Measurements from ENCODE around the gene CISD1. TPM values are rescaled to one million over a fixed set of nuclear protein-coding genes. Genes with fewer than 3 reads are reported as not detected.

CISD1 gene
- total RNA-seq, 4 donors from 2014 or later: 6.8 to 23.8 (median 15.2) TPM

DNA sequence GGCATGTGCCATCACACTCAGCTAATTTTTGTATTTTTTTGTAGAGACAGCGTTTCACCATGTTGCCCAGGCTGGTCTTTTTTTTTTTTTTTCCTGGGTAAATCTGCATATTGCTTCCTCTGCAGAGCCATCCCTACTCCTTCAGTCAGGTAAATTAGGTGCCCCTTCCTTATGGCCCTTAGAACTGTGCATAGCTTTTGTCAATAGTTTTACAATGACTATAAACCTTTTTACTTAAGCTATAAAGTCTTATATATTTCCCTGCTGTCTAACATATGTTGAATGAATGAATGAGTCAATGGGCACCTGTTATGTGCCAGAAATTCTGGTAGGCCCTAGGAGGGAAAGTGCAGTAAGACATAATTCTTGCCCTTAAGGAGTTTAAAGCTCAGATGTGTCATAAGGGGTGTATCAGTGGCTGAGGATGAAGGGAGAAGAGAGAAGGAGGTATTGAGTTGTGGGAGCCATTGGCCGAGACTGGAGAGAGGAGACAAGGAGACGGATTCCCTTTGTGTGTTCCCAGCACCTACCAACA lies 35.2 kb downstream of the CISD1 start:
- TF ChIP-seq, protein P1, sequence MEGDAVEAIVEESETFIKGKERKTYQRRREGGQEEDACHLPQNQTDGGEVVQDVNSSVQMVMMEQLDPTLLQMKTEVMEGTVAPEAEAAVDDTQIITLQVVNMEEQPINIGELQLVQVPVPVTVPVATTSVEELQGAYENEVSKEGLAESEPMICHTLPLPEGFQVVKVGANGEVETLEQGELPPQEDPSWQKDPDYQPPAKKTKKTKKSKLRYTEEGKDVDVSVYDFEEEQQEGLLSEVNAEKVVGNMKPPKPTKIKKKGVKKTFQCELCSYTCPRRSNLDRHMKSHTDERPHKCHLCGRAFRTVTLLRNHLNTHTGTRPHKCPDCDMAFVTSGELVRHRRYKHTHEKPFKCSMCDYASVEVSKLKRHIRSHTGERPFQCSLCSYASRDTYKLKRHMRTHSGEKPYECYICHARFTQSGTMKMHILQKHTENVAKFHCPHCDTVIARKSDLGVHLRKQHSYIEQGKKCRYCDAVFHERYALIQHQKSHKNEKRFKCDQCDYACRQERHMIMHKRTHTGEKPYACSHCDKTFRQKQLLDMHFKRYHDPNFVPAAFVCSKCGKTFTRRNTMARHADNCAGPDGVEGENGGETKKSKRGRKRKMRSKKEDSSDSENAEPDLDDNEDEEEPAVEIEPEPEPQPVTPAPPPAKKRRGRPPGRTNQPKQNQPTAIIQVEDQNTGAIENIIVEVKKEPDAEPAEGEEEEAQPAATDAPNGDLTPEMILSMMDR (IDR thresholded peaks at IDR 0.05; ENCODE audit: low read depth): no peak

DNA sequence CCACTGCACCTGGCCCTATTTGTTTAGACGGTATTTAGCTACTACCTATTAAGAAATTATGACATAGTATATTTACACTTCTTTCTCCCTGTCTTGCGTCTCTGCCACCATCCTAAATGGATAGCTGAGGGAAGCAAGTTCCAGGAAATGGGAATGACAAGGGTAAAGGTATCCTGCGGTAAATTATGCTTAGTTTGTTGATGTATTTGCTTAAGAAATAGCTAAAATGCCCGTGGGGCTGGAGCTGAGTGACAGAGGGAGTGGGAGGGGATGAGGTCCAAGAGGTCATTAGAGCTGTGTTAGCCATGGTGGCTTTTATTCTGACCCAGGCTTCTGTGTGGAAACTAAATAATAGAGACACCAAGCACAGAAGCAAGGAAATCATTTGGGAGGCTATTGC lies 36.9 kb downstream of the CISD1 start:
- TF ChIP-seq, protein P1 (IDR thresholded peaks at IDR 0.05; ENCODE audit: low read depth): no peak

DNA sequence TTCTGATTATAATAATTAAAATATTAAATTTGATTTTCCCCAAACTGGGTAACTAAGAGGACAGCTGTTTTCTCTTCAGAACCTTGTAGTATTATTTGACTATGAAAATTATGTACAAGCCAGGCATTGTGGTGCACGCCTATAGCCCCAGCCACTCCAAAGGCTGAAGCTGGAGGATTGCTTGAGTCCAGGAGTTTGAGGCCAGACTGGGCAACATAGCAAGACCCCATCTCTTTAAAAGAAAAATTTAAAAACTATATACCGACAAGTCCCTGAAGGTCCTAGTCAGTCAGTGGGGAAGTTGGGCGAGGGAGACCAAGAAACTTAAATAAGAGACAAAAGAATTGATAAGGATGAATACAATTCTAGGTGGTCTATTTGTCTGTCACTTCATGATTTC lies 38.7 kb downstream of the CISD1 start:
- TF ChIP-seq, protein P1 (IDR thresholded peaks at IDR 0.05; ENCODE audit: low read depth): no peak

DNA sequence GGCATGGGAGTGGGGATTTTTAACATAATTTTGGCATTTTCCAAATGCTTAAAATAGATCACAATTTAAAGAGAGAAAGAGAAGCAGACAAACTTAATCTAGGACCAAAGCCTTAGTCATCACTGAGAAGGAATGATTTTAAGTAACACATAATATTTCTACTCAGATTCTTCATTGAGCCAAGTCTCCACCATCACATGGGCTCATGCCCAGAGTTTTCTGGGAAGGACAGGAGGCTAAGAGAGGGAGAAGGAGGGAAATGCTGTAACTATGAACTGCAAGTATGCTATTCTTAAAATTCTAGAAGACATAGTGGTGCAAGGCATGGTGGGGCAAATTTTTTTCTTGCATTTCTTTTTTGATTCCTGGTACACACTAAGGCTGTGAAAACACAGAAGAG lies 42.1 kb downstream of the CISD1 start:
- TF ChIP-seq, protein P1 (IDR thresholded peaks at IDR 0.05; ENCODE audit: low read depth): no peak

DNA sequence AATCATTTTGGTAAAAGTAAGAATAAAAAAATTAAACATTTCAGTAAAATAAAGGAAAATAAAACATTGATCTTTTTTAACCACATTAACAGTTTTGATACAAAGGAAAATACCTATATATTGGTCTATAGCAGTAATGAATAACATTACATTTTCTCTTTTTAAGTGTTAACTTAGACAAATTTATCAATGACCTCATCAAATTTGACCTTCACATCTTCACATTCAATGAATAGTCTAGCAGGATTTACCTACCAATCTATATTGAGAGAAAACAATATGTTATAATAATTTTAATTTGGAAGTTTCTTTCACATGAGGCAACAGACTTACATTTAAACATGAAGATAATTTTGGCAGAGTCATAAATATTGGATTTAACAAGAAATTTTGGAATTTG lies 47.9 kb downstream of the CISD1 start:
- TF ChIP-seq, protein P1 (IDR thresholded peaks at IDR 0.05; ENCODE audit: low read depth): no peak

DNA sequence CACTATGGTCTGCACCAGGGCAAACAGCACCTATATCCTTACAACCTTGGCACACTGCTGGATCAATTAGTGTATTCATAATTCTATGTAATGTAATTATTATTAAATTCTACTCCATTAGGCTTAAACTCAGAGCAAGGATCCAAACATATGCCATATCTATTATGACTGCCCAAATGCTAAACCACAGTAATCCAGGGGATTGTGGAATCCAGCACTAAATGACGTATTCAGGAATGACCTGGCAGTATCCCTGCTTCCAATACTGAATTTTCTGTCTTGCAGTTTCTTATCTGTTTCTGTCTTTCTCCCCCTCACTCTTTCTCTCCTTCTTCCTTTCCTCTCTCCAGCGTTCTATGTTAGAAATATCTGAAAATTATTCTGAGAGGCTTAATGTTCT lies 49.4 kb downstream of the CISD1 start:
- TF ChIP-seq, protein P1 (IDR thresholded peaks at IDR 0.05; ENCODE audit: low read depth): no peak

DNA sequence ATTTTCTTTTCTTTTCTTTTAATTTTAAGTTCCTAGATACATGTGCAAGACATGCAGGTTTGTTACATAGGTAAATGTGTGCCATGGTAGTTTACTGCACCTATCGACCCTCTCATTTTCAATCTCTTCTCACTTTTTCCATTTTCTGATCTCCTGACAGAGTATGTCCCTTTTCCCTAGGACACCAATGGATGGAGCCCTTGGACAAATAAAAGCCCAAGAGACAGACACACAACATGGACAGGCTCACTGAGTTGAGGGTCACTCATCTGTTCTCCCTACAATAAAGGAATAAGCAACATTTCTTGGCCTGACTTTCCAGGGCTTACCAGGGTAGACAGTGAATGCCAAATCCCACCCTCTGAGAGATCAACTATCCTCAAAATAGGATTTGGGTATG lies 50.6 kb downstream of the CISD1 start:
- TF ChIP-seq, protein P1 (IDR thresholded peaks at IDR 0.05; ENCODE audit: low read depth): no peak
